Osteoblast (primary cell): ENCODE results near the gene HOXB5. TPM values are rescaled to one million over a fixed set of nuclear protein-coding genes. Genes with fewer than 3 reads are reported as not detected.

Source experiments
- DNase-seq: peaks from one replicate; pipeline ENCODE4 v3.0.0; 2011; ENCODE audit warnings: low spot score, mixed read lengths; ENCODE audit not compliant: insufficient read length; ENCODE audit errors: missing footprints
- H2AFZ ChIP-seq: 2 replicates; pipeline ENCODE4 v1.6.0; 2011; ENCODE audit warnings: mild to moderate bottlenecking, low read length
- H3K27ac ChIP-seq: 2 replicates; pipeline ENCODE4 v1.5.1; 2011; ENCODE audit warnings: mild to moderate bottlenecking, low read depth, low read length, moderate library complexity
- H3K27me3 ChIP-seq: 2 replicates; pipeline ENCODE4 v1.6.0; 2012; ENCODE audit warnings: mild to moderate bottlenecking, control low read depth, inconsistent platforms, low read length, moderate library complexity; ENCODE audit not compliant: insufficient read depth
- H3K36me3 ChIP-seq: 2 replicates; pipeline ENCODE4 v1.5.1; 2011; ENCODE audit warnings: mild to moderate bottlenecking, low read length, control low read depth, moderate library complexity; ENCODE audit not compliant: insufficient read depth
- H3K4me1 ChIP-seq: 2 replicates; pipeline ENCODE4 v1.5.1; 2011; ENCODE audit warnings: mild to moderate bottlenecking, low read length, control low read depth, moderate library complexity; ENCODE audit not compliant: insufficient read depth
- H3K4me2 ChIP-seq: 2 replicates; pipeline ENCODE4 v1.6.0; 2011; ENCODE audit warnings: mild to moderate bottlenecking, low read length; ENCODE audit not compliant: insufficient read depth
- H3K4me3 ChIP-seq: fragments of 200-600 bp; sonication (generic); 3 replicates; pipeline ENCODE4 v1.5.1; 2012; ENCODE audit warnings: mild to moderate bottlenecking, low read length, inconsistent platforms; ENCODE audit not compliant: insufficient read depth
- H3K79me2 ChIP-seq: 2 replicates; pipeline ENCODE4 v1.6.0; 2012; ENCODE audit warnings: mild to moderate bottlenecking, low read length, control low read depth, inconsistent platforms; ENCODE audit not compliant: insufficient read depth
- H3K9me3 ChIP-seq: 2 replicates; pipeline ENCODE4 v1.5.1; 2011; ENCODE audit warnings: low read depth, low read length, control low read depth
- H4K20me1 ChIP-seq: 2 replicates; pipeline ENCODE4 v1.6.0; 2012; ENCODE audit warnings: mild to moderate bottlenecking, low read length, control low read depth; ENCODE audit not compliant: insufficient read depth
- CTCF ChIP-seq: IDR thresholded peaks from 2 replicates; pipeline ENCODE4 v1.5.1; 2011; ENCODE audit warnings: mild to moderate bottlenecking, low read depth, low read length, moderate library complexity; ENCODE audit errors: extremely low read depth
- total RNA-seq: library from RNA; depleted of rRNA; stranded (reverse); fragments of >200 nt; gene quantifications from 2 replicates; pipeline ENCODE4 v1.2.3, GENCODE V29; 2012

The HOXB5 gene
- total RNA-seq, 1 donor = not detected

- no peak for DNase-seq
- H3K36me3 ChIP-seq = no peaks in the 10 kb centered on the region
- H3K79me2 ChIP-seq = no peaks in the 10 kb centered on the region
- no peak overlapping the region for H3K4me2 ChIP-seq
- H2AFZ ChIP-seq = no peak overlapping the region
- H3K27ac ChIP-seq = no peak overlapping the region
- H3K4me1 ChIP-seq = no peaks in the 10 kb centered on the region
- no peak for TF ChIP-seq CTCF
- no peaks in the 10 kb centered on the region for H3K9me3 ChIP-seq
- H4K20me1 ChIP-seq = no peaks in the 10 kb centered on the region
- H3K27me3 ChIP-seq = peaks cover 82% of the 10 kb centered on the region
- H3K4me3 ChIP-seq = no peak overlapping the region
Measured at GRCh38 chr17:48559122-48559839, 34.3 kb downstream of the HOXB5 start.

- Histone ChIP-seq H3K4me2 (no peak overlapping the region), H3K4me1 (no peaks in the 10 kb centered on the region), H3K27me3 (peaks cover 85% of the 10 kb centered on the region), H3K79me2 (no peaks in the 10 kb centered on the region), H2AFZ (no peak overlapping the region), H3K4me3 (no peak overlapping the region), H3K9me3 (no peaks in the 10 kb centered on the region), H4K20me1 (no peaks in the 10 kb centered on the region), H3K27ac (no peak overlapping the region), H3K36me3 (no peaks in the 10 kb centered on the region)
- DNase-seq = no peak
- no peak for TF ChIP-seq CTCF
Measured at GRCh38 chr17:48558831-48559121, 34.8 kb downstream of the HOXB5 start.

- H2AFZ ChIP-seq = no peak overlapping the region
- H3K79me2 ChIP-seq = no peaks in the 10 kb centered on the region
- no peak for TF ChIP-seq CTCF
- H3K27ac ChIP-seq = no peak overlapping the region
- DNase-seq = no peak
- H4K20me1 ChIP-seq = no peaks in the 10 kb centered on the region
- H3K36me3 ChIP-seq = no peaks in the 10 kb centered on the region
- no peak overlapping the region for H3K4me3 ChIP-seq
- no peak overlapping the region for H3K4me2 ChIP-seq
- H3K9me3 ChIP-seq = no peaks in the 10 kb centered on the region
- no peaks in the 10 kb centered on the region for H3K4me1 ChIP-seq
- H3K27me3 ChIP-seq = peaks cover 85% of the 10 kb centered on the region
Measured at GRCh38 chr17:48558057-48558830, 35.3 kb downstream of the HOXB5 start.
